Right lobe of liver (tissue), 6 donors: Measurements from ENCODE around the gene GRSF1. TPM values are rescaled to one million over a fixed set of nuclear protein-coding genes. Genes with fewer than 3 reads are reported as not detected.

Experiments
- ATAC-seq, 4 donors: fragments of 200-7000 bp; cut with Tn5 transposase; one replicate each; pipeline ENCODE4 v1.9.1; 2020; ENCODE audit warnings: mild to moderate bottlenecking in 4 of 4, moderate library complexity in 4 of 4
- DNase-seq, 3 donors: peaks; one replicate each; pipeline ENCODE4 v3.0.0-alpha.2; 2020
- H3K27ac ChIP-seq, 3 donors: fragments of 200-600 bp; one replicate each; pipeline ENCODE4 v1.8.0; 2022
- H3K27me3 ChIP-seq, 2 donors: fragments of 200-600 bp; one replicate each; pipeline ENCODE4 v1.8.0; 2022
- H3K36me3 ChIP-seq, 4 donors: fragments of 200-600 bp; sonication (generic) in 1 of 4; one replicate each; pipeline versions ENCODE4 v1.5.1 to v1.8.0; 2017 to 2022; ENCODE audit warnings: control low read depth in 1 of 4
- H3K4me1 ChIP-seq, 4 donors: fragments of 200-600 bp; sonication (generic) in 1 of 4; one replicate each; pipeline versions ENCODE4 v1.5.1 to v1.8.0; 2017 to 2022; ENCODE audit warnings: control low read depth in 1 of 4
- H3K4me3 ChIP-seq, 3 donors: fragments of 200-600 bp; one replicate each; pipeline ENCODE4 v1.8.0; 2022
- H3K9me3 ChIP-seq, 4 donors: fragments of 200-600 bp; sonication (generic) in 1 of 4; one replicate each; pipeline versions ENCODE4 v1.5.1 to v1.8.0; 2017 to 2022; ENCODE audit warnings: control low read depth in 1 of 4
- POLR2A ChIP-seq: fragments of 450-650 bp; IDR thresholded peaks from one replicate; pipeline ENCODE4 v1.6.1; 2017; ENCODE audit warnings: antibody characterized with exemption, mild to moderate bottlenecking
- WGBS: methylation state at CpG from one replicate; pipeline ENCODE4 v1.1.6; 2018; ENCODE audit warnings: low coverage, low lambda C conversion rate; ENCODE audit not compliant: insufficient coverage; ENCODE audit errors: missing lambda C conversion rate; 5-methylcytosine and 5-hydroxymethylcytosine counted together
- intact Hi-C, 2 donors: fragments of 100-400 bp; cut with DNase I; formaldehyde crosslinking; loops; one replicate each; pipeline versions ENCODE4 v1.11.2 to v1.14.1; 2022
- total RNA-seq, 6 experiments: library from RNA; depleted of rRNA in 2 of 6; stranded (reverse); fragments of >200 nt in 2 of 6; fragmentation: NEBNext Ultra II Directional in 3 of 6; extraction: Animal tissue kit (Norgen Biotek cat#: 25700) in 3 of 6; gene quantifications; one replicate each; pipeline versions ENCODE4 v1.1.0 to v1.2.4, GENCODE V29; 2016 to 2023
- TF ChIP-seq, protein P1 (sequence below), 4 donors: fragments of 200-600 bp in 3 of 4; fragments of 450-650 bp in 1 of 4; IDR thresholded peaks; one replicate each; pipeline versions ENCODE4 v1.5.1 to v1.8.0; 2016 to 2022; ENCODE audit warnings: antibody characterized with exemption in 4 of 4, mild to moderate bottlenecking in 2 of 4
- donor health status: DM: no; HTN: yes; CAD: no.
- donor health status: DM: no; HTN: no; CAD: no.
- donor health status: DM: no; HTN: no; CAD: no.
- donor health status: DM: no; HTN: yes; CAD: no.
- donor health status: DM: no; HTN: yes; CAD: no.

The GRSF1 gene
- total RNA-seq, 6 experiments from 2014 or later, result 26.8 to 42.2 (median 34.2) TPM

DNA sequence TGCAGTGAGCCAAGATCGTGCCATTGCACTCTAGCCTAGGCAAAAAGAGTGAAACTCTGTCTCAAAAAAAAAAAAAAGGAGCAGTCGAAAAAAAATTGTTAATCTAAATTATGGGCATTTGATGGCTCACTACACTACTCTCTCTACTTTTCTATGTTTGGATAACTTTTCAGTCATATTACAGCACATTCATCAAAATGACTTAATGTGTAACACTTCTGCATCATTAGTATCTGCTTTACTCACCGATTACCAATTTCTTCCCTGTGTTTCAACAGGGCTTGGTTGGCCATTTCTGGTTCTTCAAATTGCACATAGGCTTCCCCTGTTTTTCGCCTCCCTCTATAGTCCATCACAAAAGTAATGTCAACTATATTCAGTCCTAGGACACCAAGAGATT is 8.4 kb downstream of the GRSF1 start:
- peaks cover 0 to 5% (median 0%) of the 10 kb centered on the region in 4 donors for H3K4me1 ChIP-seq
- TF ChIP-seq, protein P1, sequence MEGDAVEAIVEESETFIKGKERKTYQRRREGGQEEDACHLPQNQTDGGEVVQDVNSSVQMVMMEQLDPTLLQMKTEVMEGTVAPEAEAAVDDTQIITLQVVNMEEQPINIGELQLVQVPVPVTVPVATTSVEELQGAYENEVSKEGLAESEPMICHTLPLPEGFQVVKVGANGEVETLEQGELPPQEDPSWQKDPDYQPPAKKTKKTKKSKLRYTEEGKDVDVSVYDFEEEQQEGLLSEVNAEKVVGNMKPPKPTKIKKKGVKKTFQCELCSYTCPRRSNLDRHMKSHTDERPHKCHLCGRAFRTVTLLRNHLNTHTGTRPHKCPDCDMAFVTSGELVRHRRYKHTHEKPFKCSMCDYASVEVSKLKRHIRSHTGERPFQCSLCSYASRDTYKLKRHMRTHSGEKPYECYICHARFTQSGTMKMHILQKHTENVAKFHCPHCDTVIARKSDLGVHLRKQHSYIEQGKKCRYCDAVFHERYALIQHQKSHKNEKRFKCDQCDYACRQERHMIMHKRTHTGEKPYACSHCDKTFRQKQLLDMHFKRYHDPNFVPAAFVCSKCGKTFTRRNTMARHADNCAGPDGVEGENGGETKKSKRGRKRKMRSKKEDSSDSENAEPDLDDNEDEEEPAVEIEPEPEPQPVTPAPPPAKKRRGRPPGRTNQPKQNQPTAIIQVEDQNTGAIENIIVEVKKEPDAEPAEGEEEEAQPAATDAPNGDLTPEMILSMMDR (IDR thresholded peaks at IDR 0.05), result no peak
- no peak for ATAC-seq
- H3K27me3 ChIP-seq, result no peaks in the 10 kb centered on the region
- no peak for DNase-seq
- no peak overlapping the region for H3K27ac ChIP-seq
- intact Hi-C loops, result no loop called here
- H3K4me3 ChIP-seq, result no peak overlapping the region
- H3K9me3 ChIP-seq, result no peaks in the 10 kb centered on the region
- H3K36me3 ChIP-seq, result peaks cover 0 to 73% (median 24%) of the 10 kb centered on the region in 4 donors
- WGBS, result 94% methylated on average over 3 of the region's 4 CpGs

DNA sequence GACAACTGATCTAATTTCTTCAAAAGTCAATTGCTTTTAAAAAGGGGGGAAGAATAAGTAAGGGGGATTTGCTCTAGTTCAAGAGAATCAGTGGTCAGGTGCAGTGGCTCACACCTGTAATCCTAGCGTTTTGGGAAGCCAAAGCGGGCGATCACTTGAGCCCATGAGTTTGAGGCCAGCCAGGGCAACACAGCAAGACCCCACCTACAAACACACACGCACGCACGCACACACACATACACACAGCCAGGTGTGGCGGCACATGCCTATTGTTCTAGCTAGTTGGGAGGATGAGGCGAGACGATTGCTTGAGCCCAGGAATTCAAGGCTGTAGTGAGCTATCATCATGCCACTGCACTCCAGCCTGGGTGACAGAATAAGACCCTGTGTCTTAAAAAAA is 9.6 kb downstream of the GRSF1 start:
- intact Hi-C loops, result no loop called here
- Histone ChIP-seq H3K27me3 (no peaks in the 10 kb centered on the region), H3K9me3 (no peaks in the 10 kb centered on the region), H3K36me3 (peaks cover 5 to 84% (median 33%) of the 10 kb centered on the region in 4 donors), H3K4me3 (no peak overlapping the region), H3K4me1 (no peaks in the 10 kb centered on the region), H3K27ac (no peak overlapping the region)
- no peak for DNase-seq
- TF ChIP-seq POLR2A, result no peak
- TF ChIP-seq, protein P1 (IDR thresholded peaks at IDR 0.05), result no peak
- no CpG with 5 or more reads among the region's 9 CpGs for WGBS
- no peak for ATAC-seq

DNA sequence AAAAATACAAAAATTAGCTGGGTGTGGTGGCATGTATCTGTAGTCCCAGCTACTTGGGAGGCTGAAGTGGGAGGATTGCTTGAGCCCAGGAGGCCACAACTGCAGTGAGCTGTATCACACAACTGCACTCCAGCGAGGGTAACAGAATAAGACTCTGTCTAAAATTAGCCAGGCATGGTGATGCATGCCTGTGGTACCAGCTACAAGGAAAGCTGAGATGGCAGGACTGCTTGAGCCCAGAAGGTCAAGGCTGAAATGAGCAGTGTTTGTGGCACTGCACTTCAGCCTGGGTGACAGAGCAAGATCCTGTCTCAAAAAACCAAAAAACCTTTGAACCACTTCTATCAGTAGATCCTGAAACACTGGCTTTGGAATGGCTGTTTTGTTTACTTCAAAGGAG is 10.2 kb downstream of the GRSF1 start:
- no peak for DNase-seq
- Histone ChIP-seq H3K36me3 (peaks cover 5 to 84% (median 35%) of the 10 kb centered on the region in 4 donors), H3K27ac (no peak overlapping the region), H3K4me1 (no peaks in the 10 kb centered on the region), H3K4me3 (no peak overlapping the region), H3K9me3 (no peaks in the 10 kb centered on the region), H3K27me3 (no peaks in the 10 kb centered on the region)
- WGBS, result no CpG with 5 or more reads among the region's 1 CpG
- ATAC-seq, result no peak
- TF ChIP-seq POLR2A, result no peak
- TF ChIP-seq, protein P1 (IDR thresholded peaks at IDR 0.05), result no peak
- intact Hi-C loops, result no loop called here

DNA sequence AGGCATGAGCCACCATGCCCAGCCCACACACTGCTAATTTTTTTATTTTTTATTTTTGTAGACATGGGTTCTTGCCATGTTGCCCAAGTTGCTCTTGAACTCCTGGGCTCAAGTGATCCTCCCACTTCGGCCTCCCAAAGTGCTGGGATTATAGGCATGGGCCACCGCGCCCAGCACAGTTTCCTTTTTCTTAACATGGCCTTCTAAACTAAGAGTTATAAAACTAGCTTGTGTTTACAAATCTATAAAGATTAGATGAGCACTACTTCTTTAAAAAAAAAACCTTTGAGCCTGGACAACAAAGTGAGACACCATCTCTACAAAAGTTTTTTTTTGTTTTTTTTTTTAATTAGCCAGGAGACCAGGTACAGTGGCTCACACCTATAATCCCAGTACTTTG is 10.7 kb downstream of the GRSF1 start:
- no peak overlapping the region for H3K4me3 ChIP-seq
- ATAC-seq, result no peak
- 100% methylated on average over 3 of the region's 3 CpGs for WGBS
- H3K27ac ChIP-seq, result no peak overlapping the region
- H3K4me1 ChIP-seq, result no peaks in the 10 kb centered on the region
- DNase-seq, result no peak
- H3K27me3 ChIP-seq, result no peaks in the 10 kb centered on the region
- intact Hi-C loops, result no loop called here
- TF ChIP-seq, protein P1 (IDR thresholded peaks at IDR 0.05), result no peak
- TF ChIP-seq POLR2A, result no peak
- H3K36me3 ChIP-seq, result peaks cover 5 to 85% (median 34%) of the 10 kb centered on the region in 4 donors
- H3K9me3 ChIP-seq, result no peaks in the 10 kb centered on the region

DNA sequence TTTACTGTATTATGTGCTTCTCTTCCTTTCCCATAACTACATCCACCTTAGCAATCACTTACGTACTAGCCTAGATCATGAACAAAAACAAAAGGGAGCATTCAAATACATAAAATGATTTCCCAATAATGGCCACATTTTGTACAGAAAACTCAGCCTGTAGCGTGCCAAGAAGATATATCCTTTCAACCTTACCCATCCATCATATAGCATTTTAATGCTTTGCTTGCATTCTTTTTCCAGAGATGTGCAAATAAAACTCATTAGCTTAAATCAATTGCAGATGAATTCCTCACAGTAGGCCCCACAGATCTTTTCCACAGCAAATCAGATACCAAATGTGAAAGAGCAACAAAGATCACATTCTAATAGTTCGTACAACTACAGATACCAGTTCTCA is 20.8 kb downstream of the GRSF1 start:
- Histone ChIP-seq H3K4me3 (no peak overlapping the region), H3K27me3 (no peaks in the 10 kb centered on the region), H3K27ac (no peak overlapping the region), H3K36me3 (peaks cover 0 to 50% (median 14%) of the 10 kb centered on the region in 4 donors), H3K9me3 (no peaks in the 10 kb centered on the region), H3K4me1 (no peaks in the 10 kb centered on the region)
- no peak for TF ChIP-seq POLR2A
- TF ChIP-seq, protein P1 (IDR thresholded peaks at IDR 0.05), result no peak
- ATAC-seq (no peak), DNase-seq (no peak)
- intact Hi-C loops, result no loop called here
- 94% methylated on average over 3 of the region's 3 CpGs for WGBS
